Tracheal epithelial cell (primary cell): ENCODE results near the gene DCTN1. TPM values are rescaled to one million over a fixed set of nuclear protein-coding genes. Genes with fewer than 3 reads are reported as not detected.

ENCODE experiments used
- total RNA-seq: library from RNA; depleted of rRNA; stranded (reverse); fragments of >200 nt; gene quantifications from 2 replicates; pipeline ENCODE4 v1.2.1, GENCODE V29; 2014

DCTN1 gene
- total RNA-seq, result 44.1 and 82.9 TPM in 2 replicates

GRCh38 chr2:74379851-74380789 is at the start of gene DCTN1:
DCTN1 (minus strand) TSS chr2:74380311; CDS start chr2:74380037, 274 bp downstream.

DNA sequence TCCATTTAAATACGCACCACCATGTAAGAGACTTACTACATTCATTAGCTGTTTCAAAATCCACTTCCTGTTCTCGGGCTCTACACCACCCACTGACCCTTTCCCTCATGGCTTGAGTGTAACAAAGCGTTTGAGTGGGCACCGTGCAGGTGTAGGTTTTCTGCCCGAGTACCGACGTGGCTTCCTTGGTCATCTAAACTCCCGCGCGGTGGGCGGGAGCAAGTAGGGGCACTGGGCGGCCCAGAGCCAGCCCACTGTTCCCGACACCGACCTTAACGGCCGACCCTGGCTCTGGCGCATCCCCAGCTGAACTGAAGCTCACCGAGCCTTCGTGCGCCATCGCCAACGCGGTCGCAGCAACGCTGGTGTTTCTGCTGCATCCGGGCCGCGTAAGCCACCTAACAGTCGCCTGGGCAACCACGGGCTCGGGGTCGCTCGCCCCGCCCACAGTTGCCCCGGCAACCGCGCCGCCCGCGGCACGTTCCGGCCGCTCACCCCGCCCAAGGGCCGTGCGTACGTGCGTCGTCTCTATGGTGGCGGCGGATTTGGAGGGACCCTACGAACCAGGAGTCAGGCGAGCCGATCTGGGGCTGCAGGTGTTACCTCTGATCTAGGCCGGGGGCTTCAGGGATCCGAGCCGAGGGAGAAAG is 41.2 kb upstream of the DCTN1 start, which contains the start of the genes C2orf81 and WDR54:
TSS of gene C2orf81 (minus strand) at position 399 of the 650 bp plus-strand sequence. CDS start at position 340, 59 bp downstream.
TSS of gene WDR54 (plus strand) at position 510 of the 650 bp plus-strand sequence. CDS start 424 bp downstream, outside the sequence.

GRCh38 chr2:74343316-74343715 is 36.8 kb downstream of the DCTN1 start, which contains the start of gene SLC4A5:
SLC4A5 (minus strand) TSS chr2:74343416; CDS start chr2:74315023, 28,393 bp downstream.

Other genes starting within 250 kb of the DCTN1 start
- gene BOLA3, start 232.4 kb downstream of the DCTN1 start, total RNA-seq, result 33.2 and 40.0 TPM in 2 replicates
- gene MOB1A, start 201.4 kb downstream of the DCTN1 start, total RNA-seq, result 113 and 115 TPM in 2 replicates
- gene MTHFD2, start 181.7 kb downstream of the DCTN1 start, total RNA-seq, result 272 and 311 TPM in 2 replicates
- 0.24 and 0.64 TPM in 2 replicates for gene SLC4A5, start 36.9 kb downstream of the DCTN1 start, total RNA-seq
- 0.64 and 0.72 TPM in 2 replicates for gene C2orf81, start 41.3 kb upstream of the DCTN1 start, total RNA-seq
- gene WDR54, start 41.4 kb upstream of the DCTN1 start, total RNA-seq, result 34.1 and 62.7 TPM in 2 replicates
- 24.3 and 53.7 TPM in 2 replicates for gene RTKN, start 61.6 kb upstream of the DCTN1 start, total RNA-seq
- 9.4 and 10.4 TPM in 2 replicates for gene INO80B, start 74.8 kb upstream of the DCTN1 start, total RNA-seq
- 29.6 and 32.8 TPM in 2 replicates for gene WBP1, start 78.1 kb upstream of the DCTN1 start, total RNA-seq
- gene MOGS, start 85.1 kb upstream of the DCTN1 start, total RNA-seq, result 65.3 and 67.6 TPM in 2 replicates
- 27.7 and 32.5 TPM in 2 replicates for gene MRPL53, start 92.4 kb upstream of the DCTN1 start, total RNA-seq
- 11.3 and 14.5 TPM in 2 replicates for gene CCDC142, start 102.7 kb upstream of the DCTN1 start, total RNA-seq
- 8.0 and 10.9 TPM in 2 replicates for gene TTC31, start 102.8 kb upstream of the DCTN1 start, total RNA-seq
- gene LBX2, start 119.3 kb upstream of the DCTN1 start, total RNA-seq, result 1.2 and 3.2 TPM in 2 replicates
- gene PCGF1, start 127.4 kb upstream of the DCTN1 start, total RNA-seq, result 30.7 and 33.7 TPM in 2 replicates
- gene TLX2, start 134.1 kb upstream of the DCTN1 start, total RNA-seq, result not detected in 2 replicates
- 2.8 and 4.6 TPM in 2 replicates for gene DQX1, start 145.9 kb upstream of the DCTN1 start, total RNA-seq
- 160 and 193 TPM in 2 replicates for gene AUP1, start 149.4 kb upstream of the DCTN1 start, total RNA-seq
- 55.4 and 59.8 TPM in 2 replicates for gene HTRA2, start 149.6 kb upstream of the DCTN1 start, total RNA-seq
- 0.21 and 1.4 TPM in 2 replicates for gene LOXL3, start 173.6 kb upstream of the DCTN1 start, total RNA-seq
- gene DOK1, start 174.4 kb upstream of the DCTN1 start, total RNA-seq, result 3.0 and 3.9 TPM in 2 replicates